Small intestine (tissue), 7 donors: ENCODE data around the gene RSPO4. TPM values are rescaled to one million over a fixed set of nuclear protein-coding genes. Genes with fewer than 3 reads are reported as not detected.
"Not testable (repeated sequence)": the region's sequence is repeated elsewhere in the genome, so short reads cannot be mapped to it uniquely, and the experiment has no call there.

Experiments used
- DNase-seq, 2 donors: peaks; one replicate each; pipeline versions ENCODE4 v3.0.0 to v3.0.0-alpha.2; 2013
- FAIRE-seq: peaks from 2 replicates; lab custom pipeline; 2012; peaks lifted over from hg19 to GRCh38; lab: Jason Lieb, UNC
- H3K27ac ChIP-seq, 3 donors: one replicate each; pipeline ENCODE4 v1.5.1; 2013; ENCODE audit warnings: low read length in 2 of 3, mild to moderate bottlenecking in 2 of 3, control low read depth in 1 of 3, inconsistent platforms in 1 of 3, low read depth in 1 of 3, moderate library complexity in 1 of 3
- H3K27me3 ChIP-seq, 3 donors: one replicate each; pipeline ENCODE4 v1.6.1; 2013; ENCODE audit warnings: low read length in 3 of 3, inconsistent platforms in 1 of 3; ENCODE audit not compliant: control insufficient read depth in 3 of 3, insufficient read depth in 3 of 3
- H3K36me3 ChIP-seq, 3 donors: one replicate each; pipeline ENCODE4 v1.6.1; 2013; ENCODE audit warnings: low read length in 3 of 3, inconsistent platforms in 1 of 3, low read depth in 1 of 3, mild to moderate bottlenecking in 1 of 3, moderate library complexity in 1 of 3; ENCODE audit not compliant: control insufficient read depth in 3 of 3, insufficient read depth in 2 of 3
- H3K4me1 ChIP-seq, 3 donors: one replicate each; pipeline ENCODE4 v1.6.1; 2013; ENCODE audit warnings: low read length in 2 of 3, inconsistent platforms in 1 of 3, low read depth in 1 of 3, mild to moderate bottlenecking in 1 of 3, moderate library complexity in 1 of 3; ENCODE audit not compliant: control insufficient read depth in 3 of 3, insufficient read depth in 2 of 3
- H3K4me3 ChIP-seq, 3 donors: one replicate each; pipeline ENCODE4 v1.5.1; 2013; ENCODE audit warnings: low read length in 3 of 3, control low read depth in 1 of 3, inconsistent platforms in 1 of 3, low read depth in 1 of 3, mild to moderate bottlenecking in 1 of 3, moderate library complexity in 1 of 3
- H3K9me3 ChIP-seq, 2 donors: one replicate each; pipeline ENCODE4 v1.6.1; 2013; ENCODE audit warnings: low read depth in 1 of 2, low read length in 1 of 2; ENCODE audit not compliant: control insufficient read depth in 2 of 2, insufficient read depth in 1 of 2
- WGBS, 3 donors: extraction: QIAGEN DNeasy Blood & Tissue Kit; methylation state at CpG; one replicate each; pipeline ENCODE4 v1.1.7; 2013; 5-methylcytosine and 5-hydroxymethylcytosine counted together
- polyA plus RNA-seq, 4 donors: library from polyadenylated mRNA; stranded (reverse) in 3 of 4; unstranded in 1 of 4; fragments of 200-250 nt in 3 of 4; fragments of 120-200 nt in 1 of 4; gene quantifications; one replicate each; pipeline versions ENCODE4 v1.2.1 to v1.2.3, GENCODE V29; 2013
- donor health status: healthy with polysubstance abuse.
- donor health status: control.
- donor health status: control.
- donor health status: Bipolar disorder and iron deficiency.
- donor health status: healthy.

RSPO4 gene
- polyA plus RNA-seq, 4 donors = 0.19 to 0.31 TPM; not detected in 2

DNA sequence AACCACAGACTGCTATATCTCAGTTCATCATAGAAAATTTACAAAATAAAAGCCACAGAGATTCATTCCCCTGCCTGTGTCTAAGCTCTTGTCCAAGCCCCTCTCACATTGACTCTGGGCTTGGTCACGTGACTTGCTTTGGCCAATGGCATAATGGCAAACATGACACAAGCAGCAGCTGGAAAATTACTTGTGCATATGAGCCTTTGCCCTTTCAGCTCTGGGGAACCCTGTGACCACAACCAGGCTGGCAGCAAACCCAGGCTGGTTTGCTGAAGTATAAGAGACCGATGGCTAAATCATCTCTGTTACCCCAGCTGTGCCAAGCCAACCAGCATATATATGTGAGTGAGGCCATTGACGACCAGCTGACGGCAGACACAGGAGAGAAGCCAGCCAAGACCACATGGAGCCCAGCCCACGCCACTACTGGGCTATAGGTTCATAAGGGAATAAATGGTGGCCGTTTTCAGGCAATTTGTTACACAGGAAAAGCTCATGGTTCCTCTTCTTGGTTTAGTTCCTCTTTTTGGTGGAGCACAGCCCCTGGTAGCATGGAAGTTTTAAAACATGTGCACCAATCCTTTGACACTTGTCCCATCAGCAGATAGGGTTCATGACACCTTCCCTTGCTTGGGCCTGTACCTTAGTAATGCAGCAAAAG is 31.8 kb upstream of the RSPO4 start:
- FAIRE-seq (no peak), DNase-seq (no peak)
- 60 to 74% (median 66%) methylated on average over 6 of the region's 6 CpGs for WGBS, 3 donors
- no peaks in the 10 kb centered on the region for H3K9me3 ChIP-seq
- no peak overlapping the region for H3K27ac ChIP-seq
- H3K27me3 ChIP-seq = no peaks in the 10 kb centered on the region
- no peaks in the 10 kb centered on the region for H3K4me1 ChIP-seq
- no peak overlapping the region for H3K4me3 ChIP-seq
- no peaks in the 10 kb centered on the region for H3K36me3 ChIP-seq

DNA sequence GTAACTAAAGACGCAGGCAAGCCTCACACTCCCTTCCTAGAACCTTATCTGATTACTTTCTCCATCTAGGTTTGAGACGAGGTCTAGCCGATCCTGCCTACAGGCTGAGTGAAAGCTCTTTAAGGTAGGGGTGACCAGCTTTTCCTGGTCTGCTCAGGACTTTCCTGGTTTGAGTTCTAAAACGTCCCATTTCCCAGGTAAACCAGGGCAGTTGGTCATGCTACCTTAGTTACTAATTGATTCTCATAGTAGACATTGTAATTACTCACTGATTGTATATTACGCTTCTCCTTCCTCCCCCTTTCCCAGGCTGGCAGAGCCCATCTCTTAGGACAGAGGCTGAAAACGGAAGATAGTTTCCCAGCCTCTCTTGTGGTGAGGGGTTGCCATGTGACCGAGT is 27.9 kb upstream of the RSPO4 start:
- no peaks in the 10 kb centered on the region for H3K4me1 ChIP-seq
- FAIRE-seq (no peak), DNase-seq (no peak)
- no peaks in the 10 kb centered on the region for H3K36me3 ChIP-seq
- H3K4me3 ChIP-seq = no peak overlapping the region
- 71 to 84% (median 83%) methylated on average over 7 of the region's 7 CpGs for WGBS, 3 donors
- H3K27me3 ChIP-seq = peaks cover 0 to 2% (median 0%) of the 10 kb centered on the region in 3 donors
- H3K27ac ChIP-seq = no peak overlapping the region
- H3K9me3 ChIP-seq = no peaks in the 10 kb centered on the region

DNA sequence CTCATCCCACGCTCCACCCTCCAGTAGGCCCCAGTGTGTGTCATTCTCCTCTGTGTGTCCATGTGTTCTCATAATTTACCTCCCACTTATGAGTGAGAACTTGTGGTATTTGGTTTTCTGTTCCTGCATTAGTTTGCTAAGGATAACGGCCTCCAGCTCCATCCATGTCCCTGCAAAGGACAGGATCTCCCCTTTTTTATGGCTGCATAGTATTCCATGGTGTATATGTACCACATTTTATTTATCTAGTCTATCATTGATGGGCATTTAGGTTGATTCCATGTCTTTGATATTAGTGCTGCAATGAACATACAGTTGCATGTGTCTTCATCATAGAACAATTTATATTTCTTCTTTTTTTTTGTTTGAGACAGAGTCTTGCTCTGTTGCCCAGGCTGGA is 24.1 kb upstream of the RSPO4 start:
- H3K27ac ChIP-seq, H3K4me3 ChIP-seq: not testable (repeated sequence)
- WGBS, 3 donors = 72 to 79% (median 74%) methylated on average over 2 of the region's 2 CpGs

DNA sequence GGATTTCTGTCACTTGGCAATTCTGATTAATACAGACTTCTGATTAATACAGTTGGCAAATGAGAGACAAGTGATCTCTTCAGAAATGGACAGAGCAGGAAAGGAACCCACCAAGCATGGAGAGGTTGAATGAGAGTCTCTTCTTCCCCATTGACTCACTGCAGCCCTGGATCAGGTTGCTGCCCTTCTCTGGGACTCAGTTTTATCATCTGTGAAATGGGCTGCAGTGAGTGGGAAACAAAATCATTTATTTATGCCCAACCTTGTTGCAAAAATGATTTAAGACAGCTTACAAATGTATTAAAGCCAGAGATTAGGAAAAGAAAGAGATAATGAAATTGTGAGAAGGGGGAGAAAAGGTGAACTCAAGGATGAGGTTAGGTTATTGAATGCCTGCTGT is 20.8 kb upstream of the RSPO4 start:
- no peaks in the 10 kb centered on the region for H3K9me3 ChIP-seq
- H3K27me3 ChIP-seq = peaks cover 0 to 2% (median 0%) of the 10 kb centered on the region in 3 donors
- no peak overlapping the region for H3K27ac ChIP-seq
- no peak for FAIRE-seq
- no peaks in the 10 kb centered on the region for H3K36me3 ChIP-seq
- H3K4me3 ChIP-seq = no peak overlapping the region
- no peak for DNase-seq
- H3K4me1 ChIP-seq = no peaks in the 10 kb centered on the region

More for the DNA sequence above, 24.1 kb upstream of the RSPO4 start:
- H3K9me3 ChIP-seq, H3K4me1 ChIP-seq, FAIRE-seq, H3K27me3 ChIP-seq, DNase-seq, H3K36me3 ChIP-seq: not testable (repeated sequence)

DNA sequence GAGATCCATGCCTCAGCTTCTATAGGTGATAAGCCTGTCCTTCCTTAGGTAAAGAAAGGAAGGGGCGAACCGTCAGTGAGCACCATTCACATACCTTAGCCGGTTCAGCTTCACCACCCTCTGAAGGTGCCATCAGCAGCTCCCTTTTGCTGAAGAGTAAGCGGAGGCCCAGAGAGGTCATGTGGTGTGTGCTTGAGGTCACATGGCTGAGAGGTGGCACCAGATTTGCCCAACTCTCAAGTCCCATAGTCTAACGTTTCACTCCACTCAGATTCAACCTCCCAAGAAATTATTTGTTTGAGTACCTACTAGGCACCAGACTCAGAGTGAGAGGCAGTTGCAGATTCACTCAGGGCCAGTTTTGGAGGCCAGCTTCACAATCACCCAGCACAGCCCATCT is 18.5 kb upstream of the RSPO4 start:
- Histone ChIP-seq H3K27ac (no peak overlapping the region), H3K4me1 (no peaks in the 10 kb centered on the region), H3K27me3 (no peaks in the 10 kb centered on the region), H3K4me3 (no peak overlapping the region), H3K36me3 (no peaks in the 10 kb centered on the region), H3K9me3 (no peaks in the 10 kb centered on the region)
- FAIRE-seq = no peak
- no peak for DNase-seq
- 83 to 88% (median 88%) methylated on average over 5 of the region's 5 CpGs for WGBS, 3 donors

DNA sequence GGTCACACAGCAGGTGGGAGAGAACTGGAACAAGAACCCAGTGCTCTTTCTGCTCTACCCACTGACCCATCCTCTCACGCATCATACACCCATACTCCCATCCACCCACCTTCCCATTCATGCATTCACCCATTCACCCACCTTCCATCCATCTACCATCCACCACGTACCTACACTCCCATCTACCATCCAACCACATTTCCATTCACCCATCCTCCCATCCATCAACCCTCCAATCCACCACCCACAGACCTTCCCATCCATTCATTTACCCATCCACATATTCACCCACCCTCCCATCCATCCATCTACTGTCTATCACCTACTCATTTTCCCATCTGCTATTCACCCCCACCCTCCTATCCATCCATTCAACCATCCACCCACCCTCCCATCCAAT is 17.2 kb upstream of the RSPO4 start:
- WGBS, 3 donors = 44 to 67% (median 52%) methylated on average over 2 of the region's 2 CpGs
- FAIRE-seq = no peak

DNA sequence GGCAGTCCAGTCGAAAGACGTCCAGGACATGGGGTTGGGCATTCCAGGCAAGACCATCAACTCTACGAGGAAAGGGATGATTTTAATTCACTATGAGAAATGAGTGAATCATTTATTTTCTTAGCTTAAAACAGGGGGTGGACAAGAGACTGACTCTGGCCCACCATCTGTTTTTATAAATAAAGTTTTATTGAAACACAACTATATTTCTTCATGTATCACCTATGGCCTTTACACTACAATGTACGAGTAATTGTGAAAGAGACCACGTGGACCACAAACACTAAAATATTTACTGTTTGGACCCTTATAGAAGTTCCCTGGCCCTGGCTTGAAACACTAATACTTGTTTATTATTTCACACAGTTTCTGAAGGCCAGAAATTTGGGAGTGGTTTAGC is 15.6 kb upstream of the RSPO4 start:
- no peak for DNase-seq
- no peak for FAIRE-seq
- H3K9me3 ChIP-seq = no peaks in the 10 kb centered on the region
- no peaks in the 10 kb centered on the region for H3K27me3 ChIP-seq
- H3K4me3 ChIP-seq = no peak overlapping the region
- 53 to 76% (median 57%) methylated on average over 5 of the region's 5 CpGs for WGBS, 3 donors
- no peaks in the 10 kb centered on the region for H3K4me1 ChIP-seq
- no peak overlapping the region for H3K27ac ChIP-seq
- no peaks in the 10 kb centered on the region for H3K36me3 ChIP-seq

More for the DNA sequence above, 17.2 kb upstream of the RSPO4 start:
- no peak for DNase-seq
- Histone ChIP-seq H3K27me3 (no peaks in the 10 kb centered on the region), H3K27ac (no peak overlapping the region), H3K9me3 (no peaks in the 10 kb centered on the region), H3K4me1 (no peaks in the 10 kb centered on the region), H3K36me3 (no peaks in the 10 kb centered on the region), H3K4me3 (no peak overlapping the region)

DNA sequence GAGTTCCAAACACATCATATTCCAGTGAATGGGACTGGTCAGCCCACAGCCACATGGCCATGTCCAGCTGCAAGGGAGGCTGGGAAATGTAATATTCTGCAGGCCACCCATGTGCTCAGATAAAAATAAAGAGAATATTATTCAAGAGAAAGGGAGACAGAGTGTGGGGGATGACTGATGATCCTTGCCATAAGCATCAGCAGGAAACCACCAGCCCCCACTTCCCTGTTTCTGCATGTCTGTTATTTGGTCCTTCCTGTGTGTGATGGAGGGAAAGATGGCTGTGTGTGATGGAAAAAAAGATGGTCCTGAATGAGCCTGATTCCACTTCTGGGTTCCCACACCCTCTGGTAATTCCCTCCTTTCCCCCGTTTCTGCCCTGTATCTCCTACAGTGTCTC is 13.1 kb upstream of the RSPO4 start:
- H3K9me3 ChIP-seq = no peaks in the 10 kb centered on the region
- 45 to 70% (median 50%) methylated on average over 1 of the region's 1 CpG for WGBS, 3 donors
- H3K4me3 ChIP-seq = no peak overlapping the region
- H3K36me3 ChIP-seq = peaks cover 0 to 3% (median 0%) of the 10 kb centered on the region in 3 donors
- FAIRE-seq (no peak), DNase-seq (no peak)
- no peak overlapping the region for H3K27ac ChIP-seq
- H3K27me3 ChIP-seq = no peaks in the 10 kb centered on the region
- no peaks in the 10 kb centered on the region for H3K4me1 ChIP-seq

DNA sequence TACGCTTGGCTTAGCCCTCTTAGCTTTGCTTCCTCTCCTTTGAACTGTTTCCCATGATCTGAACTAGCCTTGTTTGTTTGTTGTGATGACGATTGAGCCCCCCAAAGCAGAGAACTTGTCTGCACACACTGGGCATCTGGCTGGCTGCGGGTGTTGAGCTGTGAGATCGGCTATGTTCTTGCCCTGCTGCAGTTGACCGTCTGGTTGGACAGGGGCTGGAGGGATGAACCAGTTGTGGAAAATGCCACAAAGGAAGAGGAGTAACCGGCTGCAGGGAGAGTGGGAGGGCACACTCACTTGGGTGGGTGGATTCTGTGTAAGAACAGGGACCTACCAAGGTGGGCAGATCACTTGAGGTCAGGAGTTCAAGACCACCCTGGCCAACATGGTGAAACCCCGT is 12.4 kb upstream of the RSPO4 start:
- FAIRE-seq (no peak), DNase-seq (no peak)
- WGBS, 3 donors = 61 to 73% (median 63%) methylated on average over 7 of the region's 7 CpGs
- no peak overlapping the region for H3K4me3 ChIP-seq
- no peaks in the 10 kb centered on the region for H3K4me1 ChIP-seq
- no peaks in the 10 kb centered on the region for H3K27me3 ChIP-seq
- no peaks in the 10 kb centered on the region for H3K9me3 ChIP-seq
- H3K27ac ChIP-seq = no peak overlapping the region
- peaks cover 0 to 3% (median 0%) of the 10 kb centered on the region in 3 donors for H3K36me3 ChIP-seq
